ENCODE measurements around the gene FAM162A. TPM values are rescaled to one million over a fixed set of nuclear protein-coding genes. Genes with fewer than 3 reads are reported as not detected.

FAM162A gene
- total RNA-seq, 1 experiment from 2014 or later, result 83.9 TPM

Other genes with a start within 250 kb of the FAM162A start
- 0.16 to 0.24 TPM (median 0.21 TPM) in 3 replicates for gene CASR, start 200.5 kb upstream of the FAM162A start, total RNA-seq (2021)
- gene CSTA, start 58.9 kb upstream of the FAM162A start, total RNA-seq (2021), result not detected in 3 replicates
- gene MIX23, start 951 bp upstream of the FAM162A start, total RNA-seq (2021), result 78.0 to 81.7 TPM (median 80.9 TPM) in 3 replicates
- gene WDR5B, start 31.9 kb downstream of the FAM162A start, total RNA-seq (2021), result 2.6 to 2.9 TPM (median 2.8 TPM) in 3 replicates
- 53.8 to 58.8 TPM (median 58.2 TPM) in 3 replicates for gene KPNA1, start 130.8 kb downstream of the FAM162A start, total RNA-seq (2021)
- gene PARP9, start 180.1 kb downstream of the FAM162A start, total RNA-seq (2021), result 1.8 to 2.1 TPM (median 1.9 TPM) in 3 replicates
- gene DTX3L, start 180.2 kb downstream of the FAM162A start, total RNA-seq (2021), result 4.4 to 4.9 TPM (median 4.6 TPM) in 3 replicates
- 0.15 to 0.39 TPM (median 0.37 TPM) in 3 replicates for gene PARP15, start 193.5 kb downstream of the FAM162A start, total RNA-seq (2021)

Data from WTC11 (cell line).